Liver (tissue), 9 donors: ENCODE data around the gene CEP350. TPM values are rescaled to one million over a fixed set of nuclear protein-coding genes. Genes with fewer than 3 reads are reported as not detected.

Experiments
- DNase-seq: peaks from one replicate; pipeline ENCODE4 v3.0.0-alpha.2; 2017; ENCODE audit warnings: low spot score
- H3K27ac ChIP-seq, 2 donors: one replicate each; pipeline ENCODE4 v1.7.0; 2013; ENCODE audit warnings: inconsistent platforms in 2 of 2, low read length in 2 of 2, control low read depth in 1 of 2, low read depth in 1 of 2, mild to moderate bottlenecking in 1 of 2
- H3K27me3 ChIP-seq, 4 donors: one replicate each; pipeline versions ENCODE4 v1.6.1 to v1.7.0; 2013; ENCODE audit warnings: low read length in 3 of 4, inconsistent platforms in 1 of 4, mild to moderate bottlenecking in 1 of 4, moderate library complexity in 1 of 4; ENCODE audit not compliant: control insufficient read depth in 4 of 4, insufficient read depth in 4 of 4
- H3K36me3 ChIP-seq, 4 donors: one replicate each; pipeline versions ENCODE4 v1.6.1 to v1.7.0; 2013; ENCODE audit warnings: low read length in 3 of 4, mild to moderate bottlenecking in 3 of 4, low read depth in 1 of 4, moderate library complexity in 1 of 4; ENCODE audit not compliant: control insufficient read depth in 4 of 4, insufficient read depth in 3 of 4
- H3K4me1 ChIP-seq, 4 donors: one replicate each; pipeline versions ENCODE4 v1.6.1 to v1.7.0; 2013; ENCODE audit warnings: low read length in 3 of 4, mild to moderate bottlenecking in 3 of 4, moderate library complexity in 1 of 4; ENCODE audit not compliant: control insufficient read depth in 4 of 4, insufficient read depth in 4 of 4
- H3K4me3 ChIP-seq, 3 donors: one replicate each; pipeline versions ENCODE4 v1.6.1 to v1.7.0; 2013; ENCODE audit warnings: low read length in 3 of 3, control low read depth in 1 of 3, low read depth in 1 of 3, mild to moderate bottlenecking in 1 of 3
- H3K9ac ChIP-seq, 2 donors: one replicate each; pipeline ENCODE4 v1.7.0; 2013; ENCODE audit warnings: low read length in 2 of 2, mild to moderate bottlenecking in 2 of 2, moderate library complexity in 2 of 2, control low read depth in 1 of 2, low read depth in 1 of 2
- H3K9me3 ChIP-seq, 4 donors: one replicate each; pipeline versions ENCODE4 v1.6.1 to v1.7.0; 2013; ENCODE audit warnings: low read length in 3 of 4; ENCODE audit not compliant: control insufficient read depth in 4 of 4
- ATF3 ChIP-seq: IDR thresholded peaks from 2 replicates; pipeline ENCODE4 v1.6.1; 2016; ENCODE audit warnings: antibody characterized with exemption
- CTCF ChIP-seq: fragments of 150-350 bp; IDR thresholded peaks from 2 replicates; pipeline ENCODE4 v1.5.1; 2017; ENCODE audit warnings: improper control_type of control experiment, low read depth, low read length; ENCODE audit not compliant: missing input control
- EGR1 ChIP-seq, 2 donors: IDR thresholded peaks; 2 replicates each; pipeline ENCODE4 v1.6.1; 2016 to 2018; ENCODE audit warnings: antibody characterized with exemption in 2 of 2, low read depth in 2 of 2
- FOXA1 ChIP-seq: IDR thresholded peaks from 2 replicates; pipeline ENCODE4 v1.6.1; 2016; ENCODE audit warnings: antibody characterized with exemption
- FOXA2 ChIP-seq: IDR thresholded peaks from 2 replicates; pipeline ENCODE4 v1.6.1; 2016; ENCODE audit warnings: antibody characterized with exemption
- GABPA ChIP-seq, 2 donors: IDR thresholded peaks in 1 of 2; conservative IDR thresholded peaks in 1 of 2; 2 replicates each; pipeline ENCODE4 v1.6.1; 2016; ENCODE audit warnings: antibody characterized with exemption in 2 of 2, mild to moderate bottlenecking in 1 of 2, moderate library complexity in 1 of 2
- HNF4A ChIP-seq, 2 donors: conservative IDR thresholded peaks; 2 replicates each; pipeline ENCODE4 v1.6.1; 2016; ENCODE audit warnings: antibody characterized with exemption in 2 of 2, mild to moderate bottlenecking in 2 of 2
- HNF4G ChIP-seq: IDR thresholded peaks from 2 replicates; pipeline ENCODE4 v1.6.1; 2016; ENCODE audit warnings: antibody characterized with exemption
- JUND ChIP-seq, 2 donors: IDR thresholded peaks; 2 replicates each; pipeline ENCODE4 v1.6.1; 2016; ENCODE audit warnings: antibody characterized with exemption in 2 of 2
- MAX ChIP-seq: IDR thresholded peaks from 2 replicates; pipeline ENCODE4 v1.6.1; 2016; ENCODE audit warnings: antibody characterized with exemption
- NR2F2 ChIP-seq: IDR thresholded peaks from 2 replicates; pipeline ENCODE4 v1.6.1; 2016; ENCODE audit warnings: antibody characterized with exemption
- RAD21 ChIP-seq, 2 donors: IDR thresholded peaks; 2 replicates each; pipeline ENCODE4 v1.6.1; 2016; ENCODE audit warnings: antibody characterized with exemption in 2 of 2, mild to moderate bottlenecking in 2 of 2
- REST ChIP-seq: IDR thresholded peaks from 2 replicates; pipeline ENCODE4 v1.6.1; 2016; ENCODE audit warnings: antibody characterized with exemption, mild to moderate bottlenecking
- RXRA ChIP-seq, 2 donors: IDR thresholded peaks; 2 replicates each; pipeline ENCODE4 v1.6.1; 2017 to 2018; ENCODE audit warnings: antibody characterized with exemption in 2 of 2, mild to moderate bottlenecking in 1 of 2
- SP1 ChIP-seq: IDR thresholded peaks from 2 replicates; pipeline ENCODE4 v1.6.1; 2018; ENCODE audit warnings: antibody characterized with exemption, mild to moderate bottlenecking
- TAF1 ChIP-seq: conservative IDR thresholded peaks from 2 replicates; pipeline ENCODE4 v1.6.1; 2016; ENCODE audit warnings: antibody characterized with exemption, mild to moderate bottlenecking
- YY1 ChIP-seq: IDR thresholded peaks from 2 replicates; pipeline ENCODE4 v1.6.1; 2016; ENCODE audit warnings: antibody characterized with exemption, mild to moderate bottlenecking
- ZBTB33 ChIP-seq: IDR thresholded peaks from 2 replicates; pipeline ENCODE4 v1.6.1; 2016; ENCODE audit warnings: antibody characterized with exemption
- WGBS: extraction: QIAGEN DNeasy Blood & Tissue Kit; methylation state at CpG from one replicate; pipeline ENCODE4 v1.1.7; 2013; 5-methylcytosine and 5-hydroxymethylcytosine counted together
- polyA plus RNA-seq, 2 donors: library from polyadenylated mRNA; stranded (reverse) in 1 of 2; unstranded in 1 of 2; fragments of 200-250 nt in 1 of 2; fragments of >200 nt in 1 of 2; fragmentation: Nextera tagmentation in 1 of 2; extraction: Ambion mirVana in 1 of 2; gene quantifications; one replicate each; pipeline versions ENCODE4 v1.2.1 to v1.2.3, GENCODE V29; 2013 to 2015
- total RNA-seq, 2 donors: library from RNA; depleted of rRNA; stranded (reverse); fragments of >200 nt; gene quantifications; one replicate each; pipeline ENCODE4 v1.2.3, GENCODE V29; 2014
- donor health status: healthy.
- donor health status: healthy.
- donor health status: healthy.
- donor health status: healthy.
- donor health status: healthy.

CEP350 gene
- total and polyA plus RNA-seq, 4 donors: 4.5 to 49.0 (median 18.9) TPM

- no peak for TF ChIP-seq EGR1 (IDR thresholded peaks at IDR 0.05; ENCODE audit: low read depth in 2 of 2)
- TF ChIP-seq YY1: no peak
- no peak for TF ChIP-seq RAD21 (IDR thresholded peaks at IDR 0.05)
- Histone ChIP-seq H3K9me3 (no peaks in the 10 kb centered on the region), H3K27ac (no peak overlapping the region), H3K4me3 (no peak overlapping the region), H3K9ac (no peak overlapping the region), H3K27me3 (no peaks in the 10 kb centered on the region), H3K36me3 (peaks cover 8 to 38% (median 25%) of the 10 kb centered on the region in 4 donors), H3K4me1 (no peaks in the 10 kb centered on the region)
- 93% methylated on average over 2 of the region's 2 CpGs for WGBS
- DNase-seq: no peak
Observed at GRCh38 chr1:180081474-180081873, 126.9 kb downstream of the CEP350 start.

GRCh38 chr1:180083164-180083563, 128.6 kb downstream of the CEP350 start:
- no peaks in the 10 kb centered on the region for H3K4me1 ChIP-seq
- H3K36me3 ChIP-seq: peaks cover 6 to 32% (median 22%) of the 10 kb centered on the region in 4 donors
- TF ChIP-seq REST (no peak), TAF1 (no peak), RXRA (IDR thresholded peaks at IDR 0.05) (no peak), YY1 (no peak), ATF3 (no peak), FOXA1 (no peak), FOXA2 (no peak), MAX (no peak), HNF4G (no peak), RAD21 (IDR thresholded peaks at IDR 0.05) (no peak), EGR1 (IDR thresholded peaks at IDR 0.05; ENCODE audit: low read depth in 2 of 2) (no peak), SP1 (no peak), HNF4A (conservative IDR thresholded peaks at IDR 0.05) (no peak), NR2F2 (no peak)
- H3K27me3 ChIP-seq: no peaks in the 10 kb centered on the region
- H3K4me3 ChIP-seq: no peak overlapping the region
- H3K9me3 ChIP-seq: no peaks in the 10 kb centered on the region
- no peak overlapping the region for H3K27ac ChIP-seq
- WGBS: 85% methylated on average over 1 of the region's 1 CpG
- no peak for DNase-seq
- H3K9ac ChIP-seq: no peak overlapping the region

GRCh38 chr1:180084867-180085266, 130.3 kb downstream of the CEP350 start:
- Histone ChIP-seq H3K9ac (no peak overlapping the region), H3K4me1 (no peaks in the 10 kb centered on the region), H3K4me3 (no peak overlapping the region), H3K27ac (no peak overlapping the region), H3K9me3 (no peaks in the 10 kb centered on the region), H3K27me3 (no peaks in the 10 kb centered on the region), H3K36me3 (peaks cover 4 to 28% (median 14%) of the 10 kb centered on the region in 4 donors)
- no peak for DNase-seq
- WGBS: 97% methylated on average over 1 of the region's 1 CpG
- TF ChIP-seq FOXA2 (no peak), ZBTB33 (no peak), RXRA (IDR thresholded peaks at IDR 0.05) (no peak), EGR1 (IDR thresholded peaks at IDR 0.05; ENCODE audit: low read depth in 2 of 2) (no peak), FOXA1 (no peak), CTCF (no peak), HNF4A (conservative IDR thresholded peaks at IDR 0.05) (no peak), JUND (IDR thresholded peaks at IDR 0.05) (no peak), NR2F2 (no peak), YY1 (no peak), SP1 (no peak), TAF1 (no peak), HNF4G (no peak), GABPA (IDR thresholded peaks at IDR 0.05 in 1 of 2, conservative IDR thresholded peaks at IDR 0.05 in 1 of 2) (no peak), ATF3 (no peak), MAX (no peak)
